HUDEP-2 (cell line): ENCODE measurements around the gene ELF5.

ENCODE experiments used
- DNase-seq, 76 experiments: peaks; one replicate each; lab custom pipeline; 2025; ENCODE audit not compliant: unreplicated experiment in 76 of 76; lab: John Stamatoyannopoulos, UW

Gene ELF5

DNA sequence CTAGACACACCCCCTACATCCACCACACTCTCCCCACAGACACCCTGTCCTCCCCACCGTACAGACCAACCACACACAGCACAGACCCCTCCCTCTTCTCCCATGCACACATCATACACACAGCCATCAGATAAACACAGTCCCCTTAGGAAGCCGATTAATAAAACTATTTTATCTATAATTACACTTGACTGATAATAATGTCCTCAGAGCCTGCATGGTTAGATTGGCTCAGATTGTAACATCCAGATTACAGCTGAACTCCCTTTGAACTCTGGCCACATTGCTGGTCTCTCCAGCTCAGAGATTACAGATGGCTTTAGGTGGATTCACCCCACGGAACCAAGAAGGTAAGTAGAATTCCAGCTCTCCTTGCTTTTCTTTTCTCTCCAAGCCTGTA, 9.5 kb upstream of the ELF5 start:
- peak in 1 of 76 experiments; percentile 4 for DNase-seq

DNA sequence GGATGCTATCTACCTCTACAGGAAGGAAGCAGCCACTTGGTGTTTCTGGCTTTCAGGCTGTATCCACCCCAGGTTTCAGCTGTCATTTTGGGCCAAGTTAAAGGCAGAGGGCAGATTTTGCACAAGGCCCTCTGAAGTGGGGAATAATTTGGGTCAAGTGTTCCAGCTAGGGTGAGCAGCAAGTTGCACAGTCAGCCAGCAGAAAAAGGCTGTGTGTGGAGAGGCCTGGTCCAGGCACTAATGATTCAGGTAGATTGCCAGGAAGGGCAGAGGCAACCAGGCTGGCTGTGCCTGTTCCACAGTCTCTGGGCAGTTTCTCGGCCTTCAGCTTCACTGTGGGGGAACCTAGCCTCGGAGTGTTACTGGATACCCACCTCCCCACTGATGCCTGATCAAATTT, 8.6 kb upstream of the ELF5 start:
- DNase-seq: no peak

DNA sequence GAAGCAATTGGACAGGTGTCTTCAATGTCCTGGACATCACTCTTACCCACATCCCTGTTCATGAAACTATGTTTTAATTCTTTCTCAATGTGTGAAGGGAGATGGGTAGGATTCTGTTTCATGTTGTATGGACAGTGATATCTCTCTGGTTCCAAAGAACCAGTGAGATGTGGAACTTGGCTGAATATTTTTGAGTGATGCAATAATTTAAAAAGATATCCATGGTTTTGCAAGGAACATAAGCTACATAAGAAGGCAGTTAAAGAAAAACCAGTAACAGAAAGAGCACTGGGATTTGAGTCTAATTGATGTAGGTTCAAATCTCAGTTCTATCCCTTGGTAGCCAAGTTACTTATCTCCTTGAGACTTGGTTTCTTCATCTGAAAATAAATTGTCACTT, 7.7 kb upstream of the ELF5 start:
- no peak for DNase-seq

- no peak for DNase-seq
Observed at GRCh38 chr11:34519595-34520235, 6.1 kb upstream of the ELF5 start.

GRCh38 chr11:34516247-34517040, 2.9 kb upstream of the ELF5 start:
- no peak for DNase-seq

GRCh38 chr11:34514597-34514996, 1.0 kb upstream of the ELF5 start:
- no peak for DNase-seq

DNA sequence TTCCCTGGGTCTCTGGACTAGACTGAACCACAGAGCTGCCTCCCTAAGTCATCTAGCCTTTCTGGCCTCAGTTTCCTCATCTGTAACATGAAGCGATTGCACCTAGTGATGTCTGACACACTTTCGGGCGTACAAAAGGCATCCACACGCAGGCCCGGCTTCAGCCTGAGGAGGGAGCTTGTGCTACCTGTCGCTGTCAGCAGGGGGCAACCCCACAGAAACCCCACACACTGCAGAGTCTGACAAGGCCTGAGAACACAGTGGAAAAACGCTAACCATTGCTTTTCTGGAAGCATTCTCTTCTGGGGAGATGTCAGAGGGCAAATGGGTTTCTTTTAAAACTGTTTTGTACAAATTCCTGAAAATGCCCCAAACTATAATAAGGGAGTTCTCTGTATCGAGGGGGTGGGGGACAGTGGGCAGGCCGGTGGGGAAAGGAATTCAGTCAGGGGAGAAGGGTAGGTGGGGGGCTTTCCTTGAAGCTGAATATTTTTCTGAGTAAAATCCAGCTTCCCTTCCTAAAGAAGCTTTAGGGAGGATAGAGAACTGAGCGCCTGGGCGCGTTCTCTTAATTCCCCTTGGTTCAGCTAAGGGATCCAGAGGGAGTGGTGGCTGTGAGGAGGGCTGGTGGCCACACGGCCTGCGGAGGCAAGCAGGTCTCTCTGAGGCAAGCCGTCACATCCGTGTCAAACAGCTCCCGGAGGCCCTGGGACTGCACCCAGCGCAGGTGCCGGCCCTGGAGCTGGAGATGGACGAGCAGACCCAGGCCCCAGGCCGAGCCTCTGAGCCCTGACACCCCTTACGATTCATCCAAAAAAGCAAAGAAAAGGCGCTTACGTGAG, 533 bp downstream of the ELF5 start:
- peak in 55 of 76 experiments; percentile 2 to 71 (median 35) for DNase-seq

DNA sequence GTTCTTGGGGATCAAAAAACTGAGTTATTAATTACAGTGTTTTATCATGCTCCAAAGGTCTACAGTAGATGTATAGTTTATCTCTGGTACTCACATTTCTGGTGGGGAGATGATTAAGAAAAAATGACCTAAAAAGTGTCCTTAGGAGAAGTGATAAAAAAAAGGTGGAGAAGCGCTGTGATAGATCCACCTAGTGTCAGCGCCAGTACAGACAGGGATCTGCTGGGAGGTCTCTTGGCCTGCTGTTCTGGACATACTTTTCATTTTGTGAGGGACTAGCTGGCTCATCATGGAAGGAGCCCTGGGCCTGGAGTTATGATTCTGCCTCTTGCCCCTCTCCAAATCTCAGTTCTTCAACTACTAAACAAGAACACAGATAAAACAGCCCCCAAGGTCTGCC, 2.9 kb downstream of the ELF5 start:
- peak in 2 of 76 experiments; percentile 5 to 12 for DNase-seq

DNA sequence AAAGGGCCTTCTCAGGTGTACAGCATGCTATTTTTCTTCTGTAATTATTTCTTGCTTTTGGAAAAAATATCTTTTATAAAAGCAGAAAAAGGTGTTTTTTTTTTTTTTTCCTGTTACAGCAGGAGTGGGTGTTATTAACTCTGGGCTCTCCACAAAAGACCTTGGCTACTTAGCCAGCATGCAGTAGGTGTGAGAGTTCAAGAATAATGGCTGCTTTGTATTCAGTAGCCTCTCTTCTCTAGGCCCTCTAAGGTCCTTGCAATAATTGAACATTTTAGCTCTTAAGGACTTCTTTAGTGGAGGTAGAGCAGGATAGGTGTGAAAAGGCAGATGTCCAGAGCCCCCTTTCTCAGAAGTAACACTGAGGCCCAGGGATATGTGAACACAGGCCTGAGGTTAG, 3.4 kb downstream of the ELF5 start:
- no peak for DNase-seq

GRCh38 chr11:34509336-34509876, 4.2 kb downstream of the ELF5 start:
- no peak for DNase-seq

- no peak for DNase-seq
Observed at GRCh38 chr11:34508524-34508923, 5.1 kb downstream of the ELF5 start.

- DNase-seq: no peak
Observed at GRCh38 chr11:34507610-34508009, 6.0 kb downstream of the ELF5 start.

DNA sequence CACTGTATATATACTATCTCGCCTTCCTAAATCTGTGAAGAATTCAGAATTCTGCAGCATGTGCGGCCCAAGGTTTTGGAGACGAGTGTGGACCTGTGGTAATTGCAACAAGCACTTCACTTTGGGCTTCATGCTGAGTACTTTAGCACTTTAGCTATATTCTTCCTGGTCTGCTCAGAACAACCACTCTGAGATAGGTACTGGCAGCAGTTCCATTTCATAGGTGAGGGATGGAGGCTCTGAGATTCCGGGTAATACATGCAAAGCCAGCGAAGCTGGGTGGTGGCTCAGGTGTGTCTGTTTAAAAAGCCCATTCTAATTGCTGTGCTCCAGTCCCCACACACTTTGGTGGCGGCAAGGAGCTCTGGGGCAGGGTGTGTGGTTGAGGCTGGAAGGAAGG, 6.4 kb downstream of the ELF5 start:
- no peak for DNase-seq

DNA sequence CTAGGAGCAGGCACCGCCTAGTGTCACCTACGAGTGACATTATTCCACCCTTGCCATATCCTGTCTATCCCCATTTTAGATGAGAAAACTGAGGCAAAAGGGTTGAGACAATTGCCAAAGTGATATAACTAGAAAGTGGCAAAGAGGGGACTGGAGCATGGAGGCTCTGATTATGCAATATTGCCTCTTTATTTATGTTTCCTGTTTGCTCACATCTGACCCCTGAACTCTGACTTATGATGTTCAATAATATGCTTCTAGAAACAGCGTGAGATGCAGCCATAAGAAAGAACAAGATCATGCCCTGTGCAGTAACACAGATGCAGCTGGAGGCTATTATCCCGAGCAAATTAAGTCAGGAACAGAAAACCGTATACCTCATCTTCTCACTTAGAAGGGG, 7.7 kb downstream of the ELF5 start:
- no peak for DNase-seq

DNA sequence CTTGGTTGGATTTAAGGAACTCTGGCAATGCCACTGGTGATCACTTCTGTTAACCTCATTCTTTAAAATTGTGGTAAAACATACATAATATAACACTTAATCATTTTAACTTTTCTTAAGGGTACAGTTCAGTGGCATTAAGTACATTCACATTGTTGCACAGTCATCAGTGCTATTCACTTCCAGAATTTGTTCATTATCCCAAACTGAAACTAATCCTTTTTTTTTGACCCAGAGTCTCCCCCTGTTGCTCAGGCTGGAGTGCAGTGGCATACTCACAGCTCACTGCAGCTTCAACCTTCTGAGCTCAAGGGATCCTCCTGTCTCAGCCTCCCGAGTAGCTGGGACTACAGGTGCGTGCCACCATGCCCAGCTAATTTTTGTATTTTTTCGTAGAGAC, 10.6 kb downstream of the ELF5 start:
- no peak for DNase-seq

GRCh38 chr11:34501949-34502348, 11.6 kb downstream of the ELF5 start:
- DNase-seq: peak in 23 of 76 experiments; percentile 3 to 39 (median 15)

- DNase-seq: no peak
Observed at GRCh38 chr11:34501500-34501899, 12.1 kb downstream of the ELF5 start.

- no peak for DNase-seq
Observed at GRCh38 chr11:34499719-34500500, 13.7 kb downstream of the ELF5 start.

DNA sequence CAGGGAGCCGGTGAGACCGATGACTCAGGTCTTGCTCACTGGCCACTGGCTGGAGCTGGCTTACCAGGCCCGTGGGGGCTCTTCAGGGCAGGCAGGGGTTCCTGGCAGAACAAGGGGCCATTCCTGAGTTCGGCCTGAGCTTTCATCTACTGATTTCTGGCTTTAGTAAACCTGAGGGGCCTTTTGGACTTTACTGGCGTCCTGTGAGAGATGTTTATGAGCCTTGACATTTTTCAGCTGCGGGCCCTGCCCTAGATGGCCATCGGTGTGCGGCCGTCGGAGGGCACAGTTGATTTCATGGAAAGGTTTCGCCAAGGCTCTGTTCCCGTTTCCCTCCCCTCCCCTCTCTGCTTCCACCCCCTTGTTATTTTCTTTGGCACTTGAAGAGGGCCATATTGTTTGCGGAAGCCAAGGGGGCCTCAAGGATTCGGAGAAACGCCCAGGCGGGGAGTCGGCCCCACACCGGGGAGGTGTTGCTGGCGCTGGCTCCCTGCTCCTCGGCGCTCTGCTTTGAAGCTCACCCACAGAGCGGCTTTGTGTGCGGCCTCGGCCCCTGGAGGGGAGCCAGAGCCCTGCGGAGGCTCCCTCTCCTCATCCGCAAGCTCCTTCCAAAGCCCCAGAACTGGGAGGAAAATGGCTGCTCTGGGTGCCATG, 17.7 kb downstream of the ELF5 start:
- DNase-seq: no peak

- no peak for DNase-seq
Observed at GRCh38 chr11:34495239-34495723, 18.3 kb downstream of the ELF5 start.
